Epithelial cell of proximal tubule (primary cell): Measurements from ENCODE around the gene CDK19. TPM values are rescaled to one million over a fixed set of nuclear protein-coding genes. Genes with fewer than 3 reads are reported as not detected.

Experiments
- DNase-seq: peaks from one replicate; pipeline ENCODE4 v3.0.0-alpha.2; 2011; ENCODE audit warnings: low read depth
- H3K4me3 ChIP-seq: 2 replicates; pipeline ENCODE4 v1.5.1; 2011; ENCODE audit warnings: low read depth, mild to moderate bottlenecking, low read length
- total RNA-seq: library from RNA; depleted of rRNA; stranded (reverse); fragments of >200 nt; gene quantifications from 2 replicates; pipeline ENCODE4 v1.2.3, GENCODE V29; 2015
- TF ChIP-seq, protein P1 (sequence below): conservative IDR thresholded peaks from 2 replicates; pipeline ENCODE4 v1.5.1; 2012; ENCODE audit warnings: low read depth, mild to moderate bottlenecking, low read length

The CDK19 gene
- total RNA-seq, 1 donor from 2014 or later: 6.3 TPM

DNA sequence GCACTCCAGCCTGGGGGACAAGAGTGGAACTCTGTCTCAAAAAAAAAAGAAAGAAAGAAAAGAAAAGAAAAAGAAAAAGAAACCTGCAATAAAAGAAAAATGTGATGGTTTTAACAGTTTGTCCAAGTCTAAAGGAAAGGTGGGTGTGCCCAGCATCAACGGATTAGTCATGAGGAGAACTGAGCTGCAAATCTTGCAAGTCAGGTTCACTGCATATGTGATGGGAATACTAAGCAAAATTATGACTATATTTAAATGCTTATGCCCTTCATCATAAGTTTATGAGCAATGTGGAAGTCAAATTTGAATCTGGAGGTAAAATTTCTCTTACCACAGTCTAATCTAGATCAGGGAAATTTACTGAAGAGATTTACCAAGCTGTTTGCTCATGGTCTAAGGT is 13.1 kb upstream of the CDK19 start:
- DNase-seq: no peak
- TF ChIP-seq, protein P1, sequence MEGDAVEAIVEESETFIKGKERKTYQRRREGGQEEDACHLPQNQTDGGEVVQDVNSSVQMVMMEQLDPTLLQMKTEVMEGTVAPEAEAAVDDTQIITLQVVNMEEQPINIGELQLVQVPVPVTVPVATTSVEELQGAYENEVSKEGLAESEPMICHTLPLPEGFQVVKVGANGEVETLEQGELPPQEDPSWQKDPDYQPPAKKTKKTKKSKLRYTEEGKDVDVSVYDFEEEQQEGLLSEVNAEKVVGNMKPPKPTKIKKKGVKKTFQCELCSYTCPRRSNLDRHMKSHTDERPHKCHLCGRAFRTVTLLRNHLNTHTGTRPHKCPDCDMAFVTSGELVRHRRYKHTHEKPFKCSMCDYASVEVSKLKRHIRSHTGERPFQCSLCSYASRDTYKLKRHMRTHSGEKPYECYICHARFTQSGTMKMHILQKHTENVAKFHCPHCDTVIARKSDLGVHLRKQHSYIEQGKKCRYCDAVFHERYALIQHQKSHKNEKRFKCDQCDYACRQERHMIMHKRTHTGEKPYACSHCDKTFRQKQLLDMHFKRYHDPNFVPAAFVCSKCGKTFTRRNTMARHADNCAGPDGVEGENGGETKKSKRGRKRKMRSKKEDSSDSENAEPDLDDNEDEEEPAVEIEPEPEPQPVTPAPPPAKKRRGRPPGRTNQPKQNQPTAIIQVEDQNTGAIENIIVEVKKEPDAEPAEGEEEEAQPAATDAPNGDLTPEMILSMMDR: no peak
- H3K4me3 ChIP-seq: no peak overlapping the region

GRCh38 chr6:110826236-110827129 is 11.2 kb upstream of the CDK19 start:
- TF ChIP-seq, protein P1: no peak
- no peak overlapping the region for H3K4me3 ChIP-seq
- no peak for DNase-seq

DNA sequence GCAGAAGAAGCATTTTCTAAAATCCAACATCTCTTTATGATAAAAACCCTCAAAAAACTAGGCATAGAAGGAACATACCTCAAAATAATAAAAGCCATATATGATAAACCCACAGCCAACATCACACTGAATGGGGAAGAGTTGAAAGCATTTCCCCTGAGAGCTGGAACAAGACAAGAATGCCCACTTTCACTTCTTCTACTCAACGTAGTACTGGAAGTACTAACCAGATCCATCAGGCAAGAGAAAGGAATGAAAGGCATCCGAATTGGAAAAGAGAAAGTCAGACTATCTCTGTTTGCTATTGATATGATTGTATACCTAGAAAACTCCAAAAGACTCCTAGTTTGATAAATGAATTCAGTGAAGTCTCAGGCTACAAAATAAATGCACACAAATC is 7.9 kb upstream of the CDK19 start:
- DNase-seq: no peak
- TF ChIP-seq, protein P1: no peak
- H3K4me3 ChIP-seq: no peak overlapping the region

- no peak overlapping the region for H3K4me3 ChIP-seq
- no peak for DNase-seq
- TF ChIP-seq, protein P1: no peak
Measured at GRCh38 chr6:110822249-110822648, 7.0 kb upstream of the CDK19 start.

DNA sequence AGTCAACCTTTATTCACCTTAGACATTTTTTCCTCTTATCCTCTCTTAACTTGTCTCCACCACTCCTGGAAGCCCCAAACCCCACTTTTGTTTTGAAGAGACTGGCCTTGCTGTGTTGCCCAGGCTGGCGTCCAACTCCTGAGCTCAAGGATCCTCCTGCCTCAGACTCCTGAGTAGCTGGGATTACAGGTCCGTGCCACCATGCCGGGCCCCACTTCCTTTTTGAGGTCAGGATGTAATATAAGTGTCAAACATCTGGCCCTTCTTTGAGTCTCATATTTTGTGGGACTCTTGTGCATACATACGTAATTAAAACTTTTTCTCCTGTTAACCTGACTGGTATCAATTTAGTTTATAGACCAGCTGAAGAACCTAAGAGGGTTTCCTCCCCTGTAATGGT is 1.4 kb upstream of the CDK19 start:
- H3K4me3 ChIP-seq: no peak overlapping the region
- TF ChIP-seq, protein P1: no peak
- no peak for DNase-seq

GRCh38 chr6:110815015-110815410 is 256 bp downstream of the CDK19 start:
- TF ChIP-seq, protein P1: no peak
- DNase-seq: no peak
- peak overlapping the region; percentile 77 for H3K4me3 ChIP-seq
